NB4 (cell line): ENCODE measurements around the gene SLC30A9.
A peak's percentile ranks its signal among the peaks of the same experiment; 100 is the strongest.

Experiments used
- DNase-seq: peaks from one replicate; pipeline ENCODE4 v3.0.0; 2010; ENCODE audit warnings: low read depth
- H3K4me3 ChIP-seq: one replicate; pipeline ENCODE4 v1.5.1; 2011; ENCODE audit warnings: mild to moderate bottlenecking, low read depth, low read length, moderate library complexity
- MYC ChIP-seq: IDR thresholded peaks from 2 replicates; pipeline ENCODE4 v1.6.1; 2011; ENCODE audit warnings: low read depth, low read length
- POLR2A ChIP-seq: IDR thresholded peaks from 2 replicates; pipeline ENCODE4 v1.6.1; 2011; ENCODE audit warnings: mild to moderate bottlenecking; ENCODE audit not compliant: insufficient read length; ENCODE audit errors: extremely low read depth
- TF ChIP-seq, protein P1 (sequence below): IDR thresholded peaks from one replicate; pipeline ENCODE4 v1.5.1; 2012; ENCODE audit warnings: low read depth, low read length
- TF ChIP-seq, protein P2 (sequence below): IDR thresholded peaks from 2 replicates; pipeline ENCODE4 v1.6.1; 2011; ENCODE audit warnings: low read depth, low read length

Gene SLC30A9

GRCh38 chr4:42083816-42084215 lies 93.5 kb downstream of the SLC30A9 start:
- no peak overlapping the region for H3K4me3 ChIP-seq
- DNase-seq: no peak
- TF ChIP-seq, protein P1, sequence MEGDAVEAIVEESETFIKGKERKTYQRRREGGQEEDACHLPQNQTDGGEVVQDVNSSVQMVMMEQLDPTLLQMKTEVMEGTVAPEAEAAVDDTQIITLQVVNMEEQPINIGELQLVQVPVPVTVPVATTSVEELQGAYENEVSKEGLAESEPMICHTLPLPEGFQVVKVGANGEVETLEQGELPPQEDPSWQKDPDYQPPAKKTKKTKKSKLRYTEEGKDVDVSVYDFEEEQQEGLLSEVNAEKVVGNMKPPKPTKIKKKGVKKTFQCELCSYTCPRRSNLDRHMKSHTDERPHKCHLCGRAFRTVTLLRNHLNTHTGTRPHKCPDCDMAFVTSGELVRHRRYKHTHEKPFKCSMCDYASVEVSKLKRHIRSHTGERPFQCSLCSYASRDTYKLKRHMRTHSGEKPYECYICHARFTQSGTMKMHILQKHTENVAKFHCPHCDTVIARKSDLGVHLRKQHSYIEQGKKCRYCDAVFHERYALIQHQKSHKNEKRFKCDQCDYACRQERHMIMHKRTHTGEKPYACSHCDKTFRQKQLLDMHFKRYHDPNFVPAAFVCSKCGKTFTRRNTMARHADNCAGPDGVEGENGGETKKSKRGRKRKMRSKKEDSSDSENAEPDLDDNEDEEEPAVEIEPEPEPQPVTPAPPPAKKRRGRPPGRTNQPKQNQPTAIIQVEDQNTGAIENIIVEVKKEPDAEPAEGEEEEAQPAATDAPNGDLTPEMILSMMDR: no peak
- TF ChIP-seq MYC: no peak

DNA sequence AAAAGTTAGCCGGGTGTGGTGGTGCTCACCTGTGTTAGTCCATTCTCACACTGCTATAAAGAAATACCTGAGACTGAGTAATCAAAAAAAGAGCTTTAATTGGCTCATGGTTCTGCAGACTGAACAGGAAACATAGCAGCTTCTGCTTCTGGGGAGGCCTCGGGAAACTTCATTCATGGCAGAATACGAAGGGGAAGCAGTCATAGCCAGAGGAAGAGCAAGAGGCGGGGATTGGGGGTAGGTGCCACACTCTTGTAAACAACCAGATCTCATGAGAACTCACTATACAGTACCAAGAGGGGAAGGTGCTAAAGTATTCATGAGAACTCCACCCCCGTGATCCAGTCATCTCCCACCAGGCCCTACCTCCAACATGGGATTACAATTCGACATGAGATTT lies 98.1 kb downstream of the SLC30A9 start:
- DNase-seq: no peak
- no peak overlapping the region for H3K4me3 ChIP-seq
- TF ChIP-seq, protein P2, sequence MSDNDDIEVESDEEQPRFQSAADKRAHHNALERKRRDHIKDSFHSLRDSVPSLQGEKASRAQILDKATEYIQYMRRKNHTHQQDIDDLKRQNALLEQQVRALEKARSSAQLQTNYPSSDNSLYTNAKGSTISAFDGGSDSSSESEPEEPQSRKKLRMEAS: no peak
- TF ChIP-seq, protein P1: no peak
- no peak for TF ChIP-seq POLR2A
- no peak for TF ChIP-seq MYC

GRCh38 chr4:42101446-42101975 lies 111.2 kb downstream of the SLC30A9 start:
- no peak for DNase-seq
- TF ChIP-seq, protein P1: no peak

DNA sequence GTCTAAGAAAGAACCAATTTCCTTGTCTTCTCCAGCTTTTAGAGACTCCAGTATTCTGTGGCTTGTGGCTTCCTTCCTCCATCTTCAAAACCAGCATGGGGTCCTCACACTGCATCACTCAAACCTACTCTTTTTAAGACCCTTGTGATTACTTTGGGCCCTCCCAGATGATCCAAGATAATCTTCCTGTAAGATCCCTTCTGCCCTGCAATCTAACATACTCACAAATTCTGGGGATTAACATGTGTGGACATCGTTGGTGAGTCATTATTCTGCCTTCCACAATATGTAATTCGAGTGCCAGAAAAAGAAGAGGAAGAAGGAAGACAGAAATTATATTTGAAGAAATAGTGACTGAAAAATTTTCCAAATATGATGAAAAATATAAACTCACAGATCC lies 114.2 kb downstream of the SLC30A9 start:
- H3K4me3 ChIP-seq: no peak overlapping the region
- DNase-seq: peak; percentile 24
- TF ChIP-seq, protein P1: no peak
- TF ChIP-seq, protein P2: no peak
- no peak for TF ChIP-seq MYC
- no peak for TF ChIP-seq POLR2A

More at GRCh38 chr4:42101446-42101975, 111.2 kb downstream of the SLC30A9 start:
- no peak overlapping the region for H3K4me3 ChIP-seq

- DNase-seq: no peak
- TF ChIP-seq, protein P2: no peak
- TF ChIP-seq MYC (no peak), POLR2A (no peak)
- TF ChIP-seq, protein P1: no peak
- no peak overlapping the region for H3K4me3 ChIP-seq
These were observed 122.5 kb downstream of the SLC30A9 start for GRCh38 chr4:42112846-42113245.

DNA sequence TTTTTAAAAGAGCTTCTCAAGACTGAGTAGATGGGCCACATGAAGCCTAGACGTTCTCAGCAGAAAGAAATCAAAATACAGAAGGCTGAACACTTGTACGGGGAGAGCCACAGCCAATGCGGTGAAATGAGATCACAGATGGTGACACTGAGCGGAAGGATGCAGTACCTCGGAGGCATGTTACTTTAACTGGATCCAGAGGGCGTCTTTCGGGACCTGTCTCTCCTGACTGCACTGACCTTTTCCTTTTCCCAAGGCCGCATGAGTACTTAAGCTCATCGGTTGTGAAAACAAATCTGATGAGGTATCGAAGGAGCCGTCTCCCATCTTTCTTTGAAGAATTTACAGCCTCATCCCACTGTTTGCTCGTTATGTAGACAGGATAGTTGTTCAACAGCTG lies 129.6 kb downstream of the SLC30A9 start:
- TF ChIP-seq POLR2A (no peak), MYC (no peak)
- TF ChIP-seq, protein P1: no peak
- TF ChIP-seq, protein P2: no peak
- DNase-seq: no peak
- no peak overlapping the region for H3K4me3 ChIP-seq
